ENCODE results near the gene MTAP. TPM values are rescaled to one million over a fixed set of nuclear protein-coding genes. Genes with fewer than 3 reads are reported as not detected.

Gene MTAP
- total RNA-seq, 1 donor from 2014 or later, result 21.2 TPM

DNA sequence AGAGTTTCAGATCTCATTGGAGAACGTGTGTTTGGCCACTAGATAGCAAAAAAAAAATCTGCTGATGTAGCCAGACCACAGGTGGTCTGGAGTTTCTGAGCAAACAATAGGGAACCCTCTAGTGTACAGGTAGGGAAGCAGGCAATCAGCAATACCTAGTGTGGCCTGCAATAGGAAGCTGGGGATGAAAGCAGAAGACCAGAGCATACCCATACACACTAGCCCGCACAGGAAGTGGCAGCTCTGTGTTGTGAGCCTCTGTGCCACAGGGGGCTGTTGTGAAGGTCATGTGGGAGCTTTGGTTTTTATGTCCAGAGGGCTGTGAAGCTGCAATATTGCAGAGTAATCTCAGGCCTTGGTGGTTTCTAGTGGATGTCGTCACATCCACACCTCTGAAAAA lies 81.2 kb downstream of the MTAP start:
- no peak for DNase-seq
- ATAC-seq (ENCODE audit: poor library complexity), result no peak
- intact Hi-C loops (cut with DNase I), result no loop called here

DNA sequence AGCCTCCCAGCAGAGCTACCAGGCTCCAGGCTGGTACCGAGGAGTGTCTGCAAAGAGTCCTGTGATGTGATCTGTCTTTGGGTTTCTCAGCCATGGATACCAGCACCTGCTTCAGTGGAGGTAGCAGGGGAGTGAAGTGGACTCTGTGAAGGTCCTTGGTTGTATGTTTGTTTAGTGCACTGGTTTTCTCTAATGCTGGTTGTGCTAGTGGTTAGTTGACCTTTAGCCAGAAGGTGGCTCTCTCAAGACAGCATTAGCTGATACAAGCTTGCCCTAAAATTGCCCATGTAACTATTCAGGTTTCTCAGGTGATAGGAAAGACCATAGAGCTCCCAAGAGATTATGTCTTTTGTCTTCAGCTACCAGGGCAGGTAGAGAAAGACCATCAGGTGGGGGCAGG lies 87.2 kb downstream of the MTAP start:
- no peak for ATAC-seq (ENCODE audit: poor library complexity)
- intact Hi-C loops (cut with DNase I), result no loop called here
- no peak for DNase-seq

DNA sequence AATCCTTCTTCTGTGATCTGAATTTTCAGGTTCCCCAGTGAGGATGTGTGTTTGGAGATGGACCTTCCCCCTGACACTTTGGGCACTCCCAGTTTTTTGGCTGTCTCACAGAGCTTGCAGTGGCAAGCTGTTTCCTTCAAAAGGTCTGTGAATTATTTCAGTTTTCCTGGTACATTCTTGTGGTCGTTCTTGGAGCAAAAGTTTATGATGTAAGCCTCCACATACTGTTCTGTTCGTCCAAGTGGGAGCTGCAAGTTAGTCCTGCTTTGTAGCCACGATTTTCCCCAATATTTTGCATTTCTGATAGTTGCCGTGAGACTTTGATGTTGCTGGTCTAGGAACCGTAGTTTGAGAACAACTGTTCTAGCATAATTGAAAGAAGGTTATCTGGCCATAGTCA lies 88.3 kb downstream of the MTAP start:
- intact Hi-C loops (cut with DNase I), result no loop called here
- ATAC-seq (ENCODE audit: poor library complexity) (no peak), DNase-seq (no peak)

DNA sequence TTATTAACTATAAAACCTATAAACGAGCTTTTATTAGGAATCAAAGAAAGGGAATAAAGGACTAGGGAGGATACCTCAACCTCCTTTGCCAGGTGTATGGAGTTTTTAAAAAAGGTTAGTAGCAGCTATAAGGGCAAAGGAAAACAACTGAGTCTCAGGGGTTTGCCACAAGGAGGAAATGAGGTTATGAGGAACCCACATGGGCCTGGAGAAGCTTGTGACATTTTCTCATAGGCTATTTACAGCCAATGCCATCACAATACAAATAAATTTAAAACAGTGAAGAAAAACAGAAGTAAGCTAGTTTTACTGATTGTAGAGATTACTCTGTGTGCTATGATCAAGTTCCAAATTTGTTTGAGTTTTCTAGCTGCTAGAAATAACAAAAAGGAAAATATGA lies 99.1 kb downstream of the MTAP start:
- intact Hi-C loops (cut with DNase I), result no loop called here
- ATAC-seq (ENCODE audit: poor library complexity) (no peak), DNase-seq (no peak)

DNA sequence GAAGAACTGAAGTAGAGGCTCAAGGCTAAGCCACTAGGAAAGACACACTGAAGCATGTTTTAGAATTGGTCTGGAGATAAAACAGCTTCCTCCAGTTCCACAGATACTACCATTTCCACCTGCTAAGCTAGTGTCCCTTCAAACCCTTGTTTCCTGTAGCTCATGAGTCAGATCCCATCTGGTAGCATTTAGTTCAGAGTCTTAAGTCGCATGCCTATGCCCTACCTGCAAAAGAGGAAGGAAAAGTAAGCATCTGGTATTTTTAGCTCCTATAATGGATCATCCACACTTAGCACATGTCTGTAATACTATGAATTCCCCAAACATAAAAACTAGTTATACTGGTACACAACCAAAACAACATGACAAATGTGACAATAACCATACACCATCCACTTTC lies 99.7 kb downstream of the MTAP start:
- ATAC-seq (ENCODE audit: poor library complexity) (no peak), DNase-seq (no peak)
- intact Hi-C loops (cut with DNase I), result no loop called here

DNA sequence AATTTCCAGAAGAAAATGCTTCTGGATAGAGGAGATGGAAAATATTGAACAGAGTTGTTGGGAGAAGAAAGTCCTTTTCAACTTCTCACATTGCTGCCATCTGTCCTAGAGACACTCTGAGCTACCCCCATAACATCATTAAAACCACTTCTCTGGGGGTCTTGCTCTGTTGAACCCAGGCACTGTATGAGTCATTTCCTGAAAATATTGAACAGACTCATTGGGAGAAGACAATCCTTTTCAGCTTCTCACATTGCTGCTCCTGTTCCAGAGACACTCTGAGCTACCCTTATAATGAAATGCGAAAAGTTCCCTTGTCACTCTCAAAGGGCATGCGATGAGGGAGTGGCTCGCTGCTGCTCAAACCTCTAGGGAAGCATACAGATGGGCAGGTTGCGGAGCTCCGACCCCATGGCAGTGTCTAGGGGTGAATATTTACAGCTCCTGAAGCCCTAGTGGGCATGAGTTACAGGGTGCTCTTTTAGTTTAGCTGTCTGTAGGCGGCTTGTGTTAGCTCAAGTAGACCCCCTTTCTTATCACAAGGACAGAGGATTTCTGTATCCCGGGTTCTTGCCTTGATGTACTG lies 101.0 kb downstream of the MTAP start:
- DNase-seq, result no peak

DNA sequence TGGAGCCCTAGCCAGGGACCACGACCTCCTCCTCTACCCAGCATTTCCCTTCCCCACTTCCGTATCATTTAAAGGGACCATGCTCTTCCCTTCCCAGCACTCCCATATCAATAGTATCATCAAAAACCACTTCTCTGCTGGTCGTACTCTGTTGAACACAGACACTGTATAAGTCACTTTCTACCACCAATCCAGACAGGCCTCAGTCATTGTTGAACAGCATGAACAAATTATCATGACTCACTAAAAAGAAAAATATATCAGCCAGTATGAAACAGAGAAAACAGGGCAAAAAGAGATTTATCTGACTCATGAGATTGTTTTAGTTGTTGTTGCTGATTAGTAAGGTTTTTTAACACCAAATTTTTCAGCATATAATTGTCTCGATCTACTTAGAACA lies 101.9 kb downstream of the MTAP start:
- DNase-seq (no peak), ATAC-seq (ENCODE audit: poor library complexity) (no peak)
- intact Hi-C loops (cut with DNase I), result no loop called here

More for the DNA sequence above, 101.0 kb downstream of the MTAP start:
- intact Hi-C loops (cut with DNase I), result no loop called here
- ATAC-seq (ENCODE audit: poor library complexity), result no peak

DNA sequence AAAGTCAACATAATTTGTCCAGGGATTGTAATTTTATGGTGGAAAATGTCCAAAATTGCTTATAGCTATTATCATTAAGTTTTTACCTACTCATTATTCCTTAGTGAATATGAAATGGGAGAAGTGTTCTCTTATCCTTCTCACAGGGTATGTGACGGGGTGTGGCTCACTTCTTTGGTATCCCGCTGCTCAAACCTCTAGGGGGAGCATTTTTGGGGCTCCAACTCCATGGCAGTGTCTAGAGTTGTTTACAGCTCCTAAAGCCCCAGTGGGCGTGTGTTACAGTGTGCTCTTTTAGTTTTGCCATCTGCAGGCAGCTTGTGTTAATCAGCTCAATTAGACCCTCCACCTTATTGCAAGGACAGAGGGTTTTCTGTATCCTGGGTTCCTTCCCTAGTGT lies 102.3 kb downstream of the MTAP start:
- ATAC-seq (ENCODE audit: poor library complexity) (no peak), DNase-seq (no peak)
- intact Hi-C loops (cut with DNase I), result no loop called here

DNA sequence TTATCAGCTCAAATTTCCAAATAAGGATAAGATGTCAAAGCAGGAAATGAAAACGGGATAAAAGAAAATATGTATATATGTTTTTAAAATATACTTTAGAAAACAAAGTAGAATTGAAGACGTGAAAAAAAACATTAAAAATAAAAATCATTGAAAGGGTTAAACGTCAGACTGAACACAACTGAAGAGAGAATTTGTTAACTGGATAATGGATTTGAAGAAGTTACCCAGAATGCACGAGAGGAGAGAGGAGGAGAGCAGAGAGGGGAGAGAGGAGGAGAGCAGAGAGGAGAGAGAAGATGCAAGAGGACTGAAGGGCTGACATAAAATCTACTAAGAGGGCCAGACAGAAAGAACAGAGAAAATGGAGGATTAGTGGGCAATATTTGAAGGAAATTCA lies 103.8 kb downstream of the MTAP start:
- DNase-seq (no peak), ATAC-seq (ENCODE audit: poor library complexity) (no peak)
- intact Hi-C loops (cut with DNase I), result no loop called here

DNA sequence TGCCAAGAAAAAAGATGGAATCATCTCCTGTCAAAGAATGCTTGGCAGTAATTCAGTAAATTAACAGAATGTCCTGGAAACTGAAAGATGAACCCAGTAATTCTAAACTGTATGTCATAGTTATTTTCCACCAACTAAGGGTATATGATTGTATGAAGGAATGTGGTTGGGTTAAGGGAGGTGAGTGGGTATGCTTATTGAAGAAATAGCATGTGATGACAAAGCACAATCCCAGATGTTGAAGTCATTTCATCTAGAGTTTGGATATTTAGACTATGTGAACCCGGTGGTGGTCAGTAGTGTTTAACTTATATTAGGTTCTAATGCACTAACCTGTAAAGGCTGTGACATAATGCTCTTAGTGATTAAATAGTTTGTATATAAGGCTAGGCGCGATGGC lies 104.4 kb downstream of the MTAP start:
- no peak for ATAC-seq (ENCODE audit: poor library complexity)
- no peak for DNase-seq
- intact Hi-C loops (cut with DNase I), result no loop called here

DNA sequence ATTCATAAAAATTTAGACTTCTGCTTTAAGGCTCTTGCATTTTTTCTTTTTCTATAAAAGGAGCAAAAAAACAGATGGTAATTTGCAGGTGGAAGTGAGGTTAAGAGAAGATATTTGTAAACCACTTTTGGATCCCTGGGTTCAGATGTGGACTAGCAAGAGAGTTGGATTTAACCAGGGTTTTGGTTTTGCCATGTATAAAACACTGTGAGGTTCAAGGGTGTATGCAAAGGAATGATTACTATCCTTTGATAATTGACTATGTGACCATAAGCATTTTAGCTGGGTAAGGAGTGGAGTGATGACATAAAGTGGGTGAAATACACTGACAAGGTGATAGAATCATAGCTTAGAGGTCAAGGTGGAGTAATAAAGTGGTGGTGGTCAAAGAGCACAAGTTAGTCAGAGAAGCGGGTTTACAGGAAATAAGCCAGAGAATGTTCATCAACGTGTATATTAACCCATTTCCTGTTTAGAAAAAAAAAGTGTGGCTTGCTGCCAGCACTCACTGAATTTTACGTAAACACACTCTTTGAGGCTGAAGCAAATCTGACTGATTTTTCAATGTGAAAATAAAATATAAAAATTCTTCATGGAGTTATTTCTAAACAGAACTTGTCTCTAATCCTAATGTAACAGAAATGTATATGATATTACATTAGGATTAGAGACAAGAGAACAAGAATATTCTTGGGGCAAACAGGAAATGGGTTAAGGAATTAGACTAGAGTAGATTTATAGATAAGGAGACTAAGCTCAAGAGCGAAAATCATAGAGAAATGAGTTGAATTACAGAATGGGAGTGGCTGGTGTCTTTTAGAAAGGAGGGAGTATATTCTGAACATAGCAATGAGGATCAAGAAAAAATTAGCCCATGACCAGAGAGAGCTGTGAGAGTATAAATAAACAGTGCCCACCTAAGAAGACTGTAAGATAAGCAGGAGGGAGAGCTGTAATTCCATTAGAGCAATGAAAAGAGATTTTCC lies 117.2 kb downstream of the MTAP start:
- ATAC-seq (ENCODE audit: poor library complexity), result no peak

DNA sequence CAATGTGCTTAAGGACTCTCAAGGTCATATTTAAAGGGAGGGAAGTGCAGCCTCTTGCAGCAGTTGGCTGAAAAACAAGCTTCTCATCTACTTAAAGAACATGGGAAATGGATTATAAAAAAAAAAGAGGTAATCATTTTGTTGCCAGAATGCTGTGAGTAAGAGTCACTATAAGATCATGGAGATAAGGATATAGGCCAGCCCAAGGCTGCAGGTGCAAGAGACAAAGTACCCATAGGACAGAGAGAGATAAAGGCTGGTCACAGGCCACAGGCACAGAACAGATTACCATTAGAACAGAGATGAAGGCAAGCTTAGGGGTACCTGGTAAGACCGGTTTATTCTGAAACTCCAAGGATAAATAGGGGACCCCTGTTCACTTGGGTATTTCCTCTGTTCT lies 121.3 kb downstream of the MTAP start:
- no peak for ATAC-seq (ENCODE audit: poor library complexity)
- intact Hi-C loops (cut with DNase I), result loop anchor here (10.0 kb wide), 1 partner anchor 61 kb away; no protein-coding TSS in a partner anchor
- no peak for DNase-seq

More for the DNA sequence above, 117.2 kb downstream of the MTAP start:
- intact Hi-C loops (cut with DNase I), result loop anchor here (10.0 kb wide), 1 partner anchor 65 kb away; no protein-coding TSS in a partner anchor
- DNase-seq, result no peak

DNA sequence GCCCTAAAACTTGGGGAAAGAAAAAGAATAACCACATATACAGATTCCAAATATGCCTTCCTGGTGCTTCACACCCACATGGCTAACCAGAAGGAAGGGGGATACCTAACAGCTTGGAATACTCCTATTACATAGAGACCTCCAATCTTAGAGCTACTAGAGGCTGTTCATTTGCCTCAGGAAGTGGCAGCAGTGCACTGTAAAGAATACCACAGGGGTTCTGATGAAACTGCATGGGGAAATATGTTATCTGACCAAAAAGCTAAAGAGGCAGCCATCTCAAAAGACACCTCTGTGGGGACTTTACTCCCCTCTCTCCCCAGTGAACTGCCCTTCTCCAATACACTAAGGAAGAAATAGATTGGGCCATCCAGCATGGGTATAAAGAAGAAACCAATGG lies 125.3 kb downstream of the MTAP start:
- DNase-seq (no peak), ATAC-seq (ENCODE audit: poor library complexity) (no peak)
- intact Hi-C loops (cut with DNase I), result loop anchor here (10.0 kb wide), 1 partner anchor 57 kb away; no protein-coding TSS in a partner anchor

DNA sequence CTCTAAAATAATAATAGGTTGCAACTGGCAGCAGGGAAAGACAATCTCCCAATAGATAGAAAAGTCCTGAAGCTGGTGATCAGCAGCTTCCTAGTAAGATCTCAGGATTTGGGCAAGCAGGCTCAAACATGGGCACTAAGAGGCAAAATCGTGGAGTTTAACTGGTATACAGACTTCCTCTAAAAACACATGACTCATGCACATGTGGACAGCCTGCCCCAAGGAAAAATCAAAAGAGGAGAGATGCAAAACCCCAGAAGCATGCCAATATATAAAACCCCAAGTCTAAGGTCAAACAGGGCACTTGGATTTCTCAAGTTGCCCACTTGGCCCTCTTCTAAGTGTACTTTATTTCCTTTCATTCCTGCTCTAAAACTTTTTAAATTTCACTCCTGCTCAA lies 129.0 kb downstream of the MTAP start:
- intact Hi-C loops (cut with DNase I), result no loop called here
- DNase-seq (no peak), ATAC-seq (ENCODE audit: poor library complexity) (no peak)

DNA sequence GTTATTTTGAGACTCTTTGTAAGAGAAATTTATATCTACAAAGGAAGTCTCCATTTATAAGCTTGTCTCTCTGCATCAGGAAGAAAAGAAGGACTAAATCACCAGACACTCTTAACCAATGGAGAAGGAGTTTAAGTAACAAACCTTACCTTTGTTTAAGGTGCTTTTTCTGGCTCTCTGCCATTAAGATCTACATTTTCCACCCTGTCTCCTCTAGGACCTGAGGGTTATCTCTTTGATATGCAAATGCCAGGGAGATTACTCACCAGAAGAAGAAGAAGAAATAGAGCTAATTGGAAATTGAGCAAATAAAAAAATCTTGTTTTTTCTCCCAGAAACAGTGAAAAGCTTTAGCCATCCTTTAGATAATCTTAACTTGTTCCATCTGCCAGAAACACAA lies 130.8 kb downstream of the MTAP start:
- ATAC-seq (ENCODE audit: poor library complexity), result no peak
- no peak for DNase-seq
- intact Hi-C loops (cut with DNase I), result no loop called here

DNA sequence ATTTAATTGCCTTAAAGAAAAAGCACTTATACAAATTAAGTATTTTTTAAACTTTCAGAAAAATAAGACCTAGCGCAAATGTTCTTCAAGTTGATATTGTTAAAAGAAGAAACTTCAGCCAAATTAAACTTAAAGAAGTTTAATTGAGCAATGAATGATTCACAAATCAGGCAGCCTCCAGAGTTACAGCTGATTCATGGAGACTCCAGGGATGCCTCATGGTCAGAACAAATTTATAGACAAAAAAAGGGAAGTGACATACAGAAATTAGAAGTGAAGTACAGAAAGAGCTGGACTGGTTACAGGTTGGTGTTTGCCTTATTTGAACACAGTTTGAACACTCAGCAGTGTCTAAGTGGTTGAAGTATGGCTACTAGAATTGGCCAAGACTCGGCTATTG lies 131.4 kb downstream of the MTAP start:
- DNase-seq (no peak), ATAC-seq (ENCODE audit: poor library complexity) (no peak)
- intact Hi-C loops (cut with DNase I), result no loop called here

DNA sequence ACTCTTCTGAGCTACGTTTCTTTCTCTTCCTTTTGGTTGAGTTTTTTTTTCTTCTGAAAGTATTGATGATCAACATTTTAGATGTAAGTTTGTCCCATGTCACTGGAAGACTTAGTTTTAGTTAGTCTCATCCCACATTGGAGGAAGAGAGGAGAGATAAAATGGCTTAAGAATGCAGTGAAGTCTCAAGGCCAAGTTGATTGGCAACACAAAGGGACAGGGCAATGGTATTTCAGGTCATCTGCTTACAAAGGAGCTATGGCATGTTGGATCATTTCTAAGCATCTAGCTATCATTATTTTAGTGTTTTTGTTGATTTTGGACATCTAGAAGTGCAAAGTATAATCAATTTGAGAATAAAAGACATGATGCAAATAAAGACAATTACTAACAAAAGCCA lies 133.2 kb downstream of the MTAP start:
- DNase-seq, result no peak

DNA sequence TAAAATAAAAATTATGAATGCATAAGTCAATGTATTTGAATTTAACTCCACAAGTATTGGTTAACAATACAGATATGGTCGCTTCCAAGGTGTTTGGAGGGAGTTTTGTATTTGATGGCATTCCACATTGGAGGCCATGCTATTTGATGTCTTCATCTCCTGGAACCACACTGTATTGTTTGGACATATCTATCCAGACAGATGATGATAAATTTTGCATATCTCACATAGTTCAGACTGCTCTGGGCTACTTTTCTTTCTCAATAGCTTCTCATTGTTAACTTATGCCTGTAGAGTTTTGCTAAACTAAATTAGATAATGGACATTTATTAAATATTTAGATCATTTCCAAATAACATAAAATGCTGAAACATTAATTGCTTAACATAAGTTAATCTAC lies 133.7 kb downstream of the MTAP start:
- intact Hi-C loops (cut with DNase I), result no loop called here

More for the DNA sequence above, 133.2 kb downstream of the MTAP start:
- intact Hi-C loops (cut with DNase I), result no loop called here
- ATAC-seq (ENCODE audit: poor library complexity), result no peak

DNA sequence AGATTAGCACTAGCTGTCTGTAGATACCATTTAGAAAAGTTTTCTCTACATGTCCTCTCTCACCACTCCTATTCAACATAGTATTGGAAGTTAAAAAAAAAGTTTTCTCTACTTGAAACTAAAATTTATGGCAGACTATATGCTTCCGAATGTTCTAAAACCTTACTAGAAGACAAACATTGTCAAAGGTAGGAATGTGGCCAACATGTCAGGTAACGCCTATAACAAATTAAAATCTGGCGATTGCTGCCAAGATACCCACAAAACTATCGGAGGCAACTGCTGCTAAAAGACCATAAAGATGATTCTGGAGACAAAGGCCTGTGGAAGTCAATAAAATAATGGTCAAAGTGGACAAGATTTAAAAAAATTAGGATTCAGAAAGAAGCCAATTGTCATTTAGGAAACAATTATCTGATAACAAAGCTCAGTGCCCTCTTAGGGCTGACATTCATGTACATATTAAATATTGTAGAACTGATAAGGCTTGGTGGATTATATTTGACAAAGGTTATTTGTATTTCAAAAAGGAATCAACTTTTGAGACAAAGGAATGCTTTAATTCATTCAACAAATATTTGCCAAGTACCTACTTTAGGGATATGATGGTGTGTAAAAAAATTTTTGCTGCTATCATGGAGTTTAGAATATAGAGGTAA lies 139.0 kb downstream of the MTAP start:
- no peak for ATAC-seq (ENCODE audit: poor library complexity)

More for the DNA sequence above, 133.7 kb downstream of the MTAP start:
- no peak for ATAC-seq (ENCODE audit: poor library complexity)
- DNase-seq, result no peak

DNA sequence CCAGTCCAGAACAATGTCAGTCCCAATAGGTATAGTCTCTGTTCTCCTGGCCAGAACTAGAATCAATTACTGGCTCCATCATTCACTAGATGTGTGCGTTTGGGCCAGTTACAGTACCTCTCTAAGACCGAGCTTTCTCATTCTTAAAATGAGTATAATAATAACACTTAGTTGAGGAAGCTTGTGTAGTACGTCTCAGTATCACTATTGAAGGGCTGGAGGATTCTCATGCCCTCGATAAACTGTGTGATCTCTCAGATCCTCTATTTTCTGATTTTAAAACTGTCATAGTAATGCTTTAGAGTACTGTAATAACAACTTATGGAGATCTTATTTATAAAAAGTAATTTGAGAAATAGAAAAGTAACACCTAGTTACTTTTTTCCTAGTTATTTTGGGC lies 141.0 kb downstream of the MTAP start:
- no peak for ATAC-seq (ENCODE audit: poor library complexity)
- intact Hi-C loops (cut with DNase I), result no loop called here

More for the DNA sequence above, 139.0 kb downstream of the MTAP start:
- no peak for DNase-seq
- intact Hi-C loops (cut with DNase I), result no loop called here

More for the DNA sequence above, 141.0 kb downstream of the MTAP start:
- DNase-seq, result no peak

Measured in Right ventricle myocardium superior (tissue), 1 donor.